ENCODE data around the gene TPST2.
A peak's percentile ranks its signal among the peaks of the same experiment; 100 is the strongest.

The TPST2 gene

GRCh38 chr22:26503758-26504157 lies 86.2 kb downstream of the TPST2 start:
- Histone ChIP-seq H3K4me2 (ENCODE audit: low read length) (peak overlapping the region; percentile 75), H3K79me2 (ENCODE audit: control insufficient read depth, low read length) (peaks cover 29% of the 10 kb centered on the region), H3F3A (ENCODE audit: control insufficient read depth, insufficient read depth) (peaks cover 19% of the 10 kb centered on the region), H4K20me1 (ENCODE audit: control insufficient read depth, insufficient read depth, low read depth, low read length) (no peaks in the 10 kb centered on the region), H3K27me3 (ENCODE audit: control insufficient read depth, low read length) (no peaks in the 10 kb centered on the region), H3K9me3 (ENCODE audit: control insufficient read depth, insufficient read depth, low read length) (no peaks in the 10 kb centered on the region), H3K9me2 (replicated peaks; ENCODE audit: control insufficient read depth, low read length) (no peaks in the 10 kb centered on the region), H3K4me3 (ENCODE audit: low read length) (peak overlapping the region; percentile 55), H3K27ac (ENCODE audit: low read depth, low read length) (peak overlapping the region; percentile 83), H3K36me3 (ENCODE audit: control insufficient read depth, low read length) (peaks cover 85% of the 10 kb centered on the region), H3K4me1 (ENCODE audit: control insufficient read depth, low read length) (peaks cover 33% of the 10 kb centered on the region)
- TF ChIP-seq EZH2phosphoT487 (IDR thresholded peaks at IDR 0.05; ENCODE audit: borderline replicate concordance, low read length) = no peak

DNA sequence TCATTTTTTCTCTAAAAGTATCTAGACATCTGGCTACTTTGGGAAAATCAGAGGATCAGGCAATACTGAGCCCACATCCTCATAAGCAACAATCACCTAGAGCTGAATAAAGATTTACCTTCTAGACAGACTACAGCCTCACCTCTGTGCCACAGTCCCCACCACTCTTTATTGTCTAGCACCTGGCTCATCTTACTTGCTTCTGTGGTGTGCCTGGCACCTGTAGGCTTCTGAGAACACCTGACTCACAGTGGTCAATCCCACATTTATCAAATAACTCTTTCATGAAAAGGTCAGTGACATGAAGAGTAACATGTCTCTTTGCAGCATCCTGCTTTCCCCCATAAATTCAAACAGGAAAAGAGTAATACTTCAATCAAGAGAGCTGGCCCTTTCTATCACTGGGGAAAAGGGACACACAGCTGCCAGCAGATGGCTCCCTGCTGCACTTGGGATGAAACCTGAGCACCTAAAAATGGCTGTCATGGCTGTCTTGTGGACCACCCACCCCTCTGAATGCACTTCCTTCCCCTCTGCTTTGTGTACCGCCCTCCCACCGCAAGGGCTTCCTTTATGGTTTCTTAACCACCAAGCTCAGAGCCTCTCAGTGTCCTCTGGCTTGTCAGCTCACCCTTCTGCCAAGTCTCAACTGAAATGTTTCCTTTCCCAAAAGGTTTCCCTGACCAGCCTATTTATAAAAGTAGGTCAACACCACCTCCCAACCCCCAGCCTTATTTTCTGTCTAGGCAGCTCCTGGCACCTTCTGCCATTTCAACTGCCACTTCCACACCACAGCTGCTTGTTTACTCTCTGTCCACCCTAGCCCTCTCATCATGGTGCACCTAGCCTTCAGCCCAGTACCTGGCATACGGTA lies 87.0 kb downstream of the TPST2 start:
- H3K9me3 ChIP-seq (ENCODE audit: control insufficient read depth, insufficient read depth, low read length) = no peaks in the 10 kb centered on the region
- H3F3A ChIP-seq (ENCODE audit: control insufficient read depth, insufficient read depth) = peaks cover 19% of the 10 kb centered on the region
- TF ChIP-seq, protein P1, sequence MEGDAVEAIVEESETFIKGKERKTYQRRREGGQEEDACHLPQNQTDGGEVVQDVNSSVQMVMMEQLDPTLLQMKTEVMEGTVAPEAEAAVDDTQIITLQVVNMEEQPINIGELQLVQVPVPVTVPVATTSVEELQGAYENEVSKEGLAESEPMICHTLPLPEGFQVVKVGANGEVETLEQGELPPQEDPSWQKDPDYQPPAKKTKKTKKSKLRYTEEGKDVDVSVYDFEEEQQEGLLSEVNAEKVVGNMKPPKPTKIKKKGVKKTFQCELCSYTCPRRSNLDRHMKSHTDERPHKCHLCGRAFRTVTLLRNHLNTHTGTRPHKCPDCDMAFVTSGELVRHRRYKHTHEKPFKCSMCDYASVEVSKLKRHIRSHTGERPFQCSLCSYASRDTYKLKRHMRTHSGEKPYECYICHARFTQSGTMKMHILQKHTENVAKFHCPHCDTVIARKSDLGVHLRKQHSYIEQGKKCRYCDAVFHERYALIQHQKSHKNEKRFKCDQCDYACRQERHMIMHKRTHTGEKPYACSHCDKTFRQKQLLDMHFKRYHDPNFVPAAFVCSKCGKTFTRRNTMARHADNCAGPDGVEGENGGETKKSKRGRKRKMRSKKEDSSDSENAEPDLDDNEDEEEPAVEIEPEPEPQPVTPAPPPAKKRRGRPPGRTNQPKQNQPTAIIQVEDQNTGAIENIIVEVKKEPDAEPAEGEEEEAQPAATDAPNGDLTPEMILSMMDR (IDR thresholded peaks at IDR 0.05; ENCODE audit: low read depth, low read length, poor library complexity, severe bottlenecking) = peak; percentile 88
- TF ChIP-seq EZH2phosphoT487 (IDR thresholded peaks at IDR 0.05; ENCODE audit: borderline replicate concordance, low read length) = no peak
- peaks cover 33% of the 10 kb centered on the region for H3K4me1 ChIP-seq (ENCODE audit: control insufficient read depth, low read length)
- peak overlapping the region; percentile 75 for H3K4me2 ChIP-seq (ENCODE audit: low read length)
- H3K36me3 ChIP-seq (ENCODE audit: control insufficient read depth, low read length) = peaks cover 81% of the 10 kb centered on the region
- H3K9me2 ChIP-seq (replicated peaks; ENCODE audit: control insufficient read depth, low read length) = no peaks in the 10 kb centered on the region
- peaks cover 23% of the 10 kb centered on the region for H3K79me2 ChIP-seq (ENCODE audit: control insufficient read depth, low read length)
- H3K27ac ChIP-seq (ENCODE audit: low read depth, low read length) = peak overlapping the region; percentile 83
- no peaks in the 10 kb centered on the region for H3K27me3 ChIP-seq (ENCODE audit: control insufficient read depth, low read length)
- H3K4me3 ChIP-seq (ENCODE audit: low read length) = peak overlapping the region; percentile 55
- no peaks in the 10 kb centered on the region for H4K20me1 ChIP-seq (ENCODE audit: control insufficient read depth, insufficient read depth, low read depth, low read length)

- Histone ChIP-seq H3K36me3 (ENCODE audit: control insufficient read depth, low read length) (peaks cover 82% of the 10 kb centered on the region), H3K9me2 (replicated peaks; ENCODE audit: control insufficient read depth, low read length) (no peaks in the 10 kb centered on the region), H3K4me1 (ENCODE audit: control insufficient read depth, low read length) (peaks cover 33% of the 10 kb centered on the region), H3K9me3 (ENCODE audit: control insufficient read depth, insufficient read depth, low read length) (no peaks in the 10 kb centered on the region), H3K27me3 (ENCODE audit: control insufficient read depth, low read length) (no peaks in the 10 kb centered on the region), H3F3A (ENCODE audit: control insufficient read depth, insufficient read depth) (peaks cover 17% of the 10 kb centered on the region), H3K79me2 (ENCODE audit: control insufficient read depth, low read length) (peaks cover 24% of the 10 kb centered on the region), H3K27ac (ENCODE audit: low read depth, low read length) (peak overlapping the region; percentile 83), H3K4me2 (ENCODE audit: low read length) (peak overlapping the region; percentile 75), H3K4me3 (ENCODE audit: low read length) (no peak overlapping the region), H4K20me1 (ENCODE audit: control insufficient read depth, insufficient read depth, low read depth, low read length) (no peaks in the 10 kb centered on the region)
- TF ChIP-seq EZH2phosphoT487 (IDR thresholded peaks at IDR 0.05; ENCODE audit: borderline replicate concordance, low read length) = no peak
- TF ChIP-seq, protein P1 (IDR thresholded peaks at IDR 0.05; ENCODE audit: low read depth, low read length, poor library complexity, severe bottlenecking) = no peak
These were observed 87.9 kb downstream of the TPST2 start for GRCh38 chr22:26501996-26502395.

GRCh38 chr22:26499188-26499703 lies 90.7 kb downstream of the TPST2 start:
- H4K20me1 ChIP-seq (ENCODE audit: control insufficient read depth, insufficient read depth, low read depth, low read length) = no peaks in the 10 kb centered on the region
- peaks cover 38% of the 10 kb centered on the region for H3K79me2 ChIP-seq (ENCODE audit: control insufficient read depth, low read length)
- H3K9me3 ChIP-seq (ENCODE audit: control insufficient read depth, insufficient read depth, low read length) = no peaks in the 10 kb centered on the region
- H3K27me3 ChIP-seq (ENCODE audit: control insufficient read depth, low read length) = no peaks in the 10 kb centered on the region
- H3K27ac ChIP-seq (ENCODE audit: low read depth, low read length) = no peak overlapping the region
- no peak overlapping the region for H3K4me3 ChIP-seq (ENCODE audit: low read length)
- H3K4me1 ChIP-seq (ENCODE audit: control insufficient read depth, low read length) = peaks cover 28% of the 10 kb centered on the region
- peaks cover 13% of the 10 kb centered on the region for H3F3A ChIP-seq (ENCODE audit: control insufficient read depth, insufficient read depth)
- no peaks in the 10 kb centered on the region for H3K9me2 ChIP-seq (replicated peaks; ENCODE audit: control insufficient read depth, low read length)
- peaks cover 84% of the 10 kb centered on the region for H3K36me3 ChIP-seq (ENCODE audit: control insufficient read depth, low read length)
- no peak overlapping the region for H3K4me2 ChIP-seq (ENCODE audit: low read length)
- TF ChIP-seq, protein P1 (IDR thresholded peaks at IDR 0.05; ENCODE audit: low read depth, low read length, poor library complexity, severe bottlenecking) = no peak
- TF ChIP-seq EZH2phosphoT487 (IDR thresholded peaks at IDR 0.05; ENCODE audit: borderline replicate concordance, low read length) = no peak
